ENCODE measurements around the gene RNF14. TPM values are rescaled to one million over a fixed set of nuclear protein-coding genes. Genes with fewer than 3 reads are reported as not detected.
A peak's percentile ranks its signal among the peaks of the same experiment; 100 is the strongest.

RNF14 gene
- total and polyA plus RNA-seq, 9 of the 15 experiments (the other 6 are each of a cell fraction or from before 2014, with no cell fraction given): 36.3 to 140 (median 75.1) TPM

DNA sequence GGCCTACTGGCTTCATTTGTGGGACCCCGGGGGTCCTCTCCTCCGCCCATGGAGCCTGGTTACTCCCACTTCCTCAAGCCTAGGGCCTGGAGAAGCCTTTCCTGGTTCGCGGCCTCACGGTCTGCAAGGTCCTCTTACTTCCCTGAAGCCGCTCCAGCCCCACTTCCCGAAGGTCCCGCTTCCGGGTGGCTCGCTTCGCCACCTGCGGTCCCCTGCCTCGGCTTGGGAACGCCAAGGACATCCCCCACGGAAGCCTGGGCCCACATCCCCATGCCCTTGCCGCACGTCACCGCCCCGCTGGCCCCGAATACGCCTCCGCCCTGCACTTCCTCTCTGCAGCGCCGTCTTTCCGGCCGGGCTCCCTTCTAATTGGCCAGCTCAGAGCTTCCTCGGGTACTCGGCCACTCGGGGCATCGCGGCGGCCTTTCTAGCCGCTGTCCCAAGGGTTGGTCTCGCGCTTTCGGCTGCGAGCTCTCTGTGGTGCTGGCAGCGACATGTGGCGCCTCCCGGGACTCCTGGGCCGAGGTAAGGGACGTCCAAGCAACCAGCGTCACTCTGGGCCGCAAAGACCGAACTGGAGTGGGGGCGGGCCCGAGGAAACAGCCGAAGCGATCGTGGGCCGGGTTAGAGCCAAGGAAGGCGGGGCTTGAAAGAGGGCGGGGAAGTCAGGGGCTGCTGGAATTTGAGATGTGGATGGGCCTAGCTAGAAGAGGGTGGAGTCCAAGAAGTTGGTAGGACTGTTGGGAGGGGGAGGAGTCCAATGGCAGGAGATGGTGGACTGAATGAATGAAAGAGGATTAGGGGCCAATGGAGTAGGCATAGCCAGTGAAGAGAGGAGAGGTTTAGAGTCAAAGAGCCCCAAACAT is 45.2 kb upstream of the RNF14 start, which contains the start of gene DELE1 (continued):
- TF ChIP-seq ZNF274 (IDR thresholded peaks at IDR 0.05; ENCODE audit: borderline replicate concordance, low read depth, low read length): no peak
- TF ChIP-seq LEF1 (IDR thresholded peaks at IDR 0.05): no peak
- no peak for TF ChIP-seq FOXM1 (IDR thresholded peaks at IDR 0.05; ENCODE audit: low read depth)
- no peak for TF ChIP-seq FOXM1 (CRISPR knock-in tag; IDR thresholded peaks at IDR 0.05; ENCODE audit: low read depth)
- TF ChIP-seq ZNF217 (CRISPR knock-in tag; IDR thresholded peaks at IDR 0.05): no peak
- TF ChIP-seq MEIS2 (IDR thresholded peaks at IDR 0.05; ENCODE audit: partially characterized antibody): no peak
- TF ChIP-seq NR1H2 (CRISPR knock-in tag; IDR thresholded peaks at IDR 0.05): peak; percentile 86
- no peak for TF ChIP-seq CBFA2T3 (IDR thresholded peaks at IDR 0.05)
- no peak for TF ChIP-seq MCM7 (IDR thresholded peaks at IDR 0.05)
- TF ChIP-seq SMAD2 (IDR thresholded peaks at IDR 0.05; ENCODE audit: low read depth, low read length): no peak
- TF ChIP-seq, protein P1, sequence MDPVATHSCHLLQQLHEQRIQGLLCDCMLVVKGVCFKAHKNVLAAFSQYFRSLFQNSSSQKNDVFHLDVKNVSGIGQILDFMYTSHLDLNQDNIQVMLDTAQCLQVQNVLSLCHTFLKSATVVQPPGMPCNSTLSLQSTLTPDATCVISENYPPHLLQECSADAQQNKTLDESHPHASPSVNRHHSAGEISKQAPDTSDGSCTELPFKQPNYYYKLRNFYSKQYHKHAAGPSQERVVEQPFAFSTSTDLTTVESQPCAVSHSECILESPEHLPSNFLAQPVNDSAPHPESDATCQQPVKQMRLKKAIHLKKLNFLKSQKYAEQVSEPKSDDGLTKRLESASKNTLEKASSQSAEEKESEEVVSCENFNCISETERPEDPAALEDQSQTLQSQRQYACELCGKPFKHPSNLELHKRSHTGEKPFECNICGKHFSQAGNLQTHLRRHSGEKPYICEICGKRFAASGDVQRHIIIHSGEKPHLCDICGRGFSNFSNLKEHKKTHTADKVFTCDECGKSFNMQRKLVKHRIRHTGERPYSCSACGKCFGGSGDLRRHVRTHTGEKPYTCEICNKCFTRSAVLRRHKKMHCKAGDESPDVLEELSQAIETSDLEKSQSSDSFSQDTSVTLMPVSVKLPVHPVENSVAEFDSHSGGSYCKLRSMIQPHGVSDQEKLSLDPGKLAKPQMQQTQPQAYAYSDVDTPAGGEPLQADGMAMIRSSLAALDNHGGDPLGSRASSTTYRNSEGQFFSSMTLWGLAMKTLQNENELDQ (CRISPR knock-in tag; IDR thresholded peaks at IDR 0.05; ENCODE audit: borderline replicate concordance): no peak
- TF ChIP-seq ZNF282 (CRISPR knock-in tag; IDR thresholded peaks at IDR 0.05): no peak
- no peak for TF ChIP-seq ZNF695 (CRISPR knock-in tag; IDR thresholded peaks at IDR 0.05)
- TF ChIP-seq DMBX1 (CRISPR knock-in tag; IDR thresholded peaks at IDR 0.05; ENCODE audit: borderline replicate concordance): no peak
- no peak for TF ChIP-seq NCOA6 (IDR thresholded peaks at IDR 0.05)
- no peak for TF ChIP-seq JUNB (CRISPR knock-in tag; conservative IDR thresholded peaks at IDR 0.05)
- no peak for TF ChIP-seq ZSCAN32 (CRISPR knock-in tag; IDR thresholded peaks at IDR 0.05)
- no peak for TF ChIP-seq IRF2 (CRISPR knock-in tag; IDR thresholded peaks at IDR 0.05)
- TF ChIP-seq, protein P2, sequence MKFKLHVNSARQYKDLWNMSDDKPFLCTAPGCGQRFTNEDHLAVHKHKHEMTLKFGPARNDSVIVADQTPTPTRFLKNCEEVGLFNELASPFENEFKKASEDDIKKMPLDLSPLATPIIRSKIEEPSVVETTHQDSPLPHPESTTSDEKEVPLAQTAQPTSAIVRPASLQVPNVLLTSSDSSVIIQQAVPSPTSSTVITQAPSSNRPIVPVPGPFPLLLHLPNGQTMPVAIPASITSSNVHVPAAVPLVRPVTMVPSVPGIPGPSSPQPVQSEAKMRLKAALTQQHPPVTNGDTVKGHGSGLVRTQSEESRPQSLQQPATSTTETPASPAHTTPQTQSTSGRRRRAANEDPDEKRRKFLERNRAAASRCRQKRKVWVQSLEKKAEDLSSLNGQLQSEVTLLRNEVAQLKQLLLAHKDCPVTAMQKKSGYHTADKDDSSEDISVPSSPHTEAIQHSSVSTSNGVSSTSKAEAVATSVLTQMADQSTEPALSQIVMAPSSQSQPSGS (CRISPR knock-in tag; IDR thresholded peaks at IDR 0.05): 0 out of 2 replicates have a peak, but pooled peaks have one; percentile 27
- no peak for TF ChIP-seq MEF2A (IDR thresholded peaks at IDR 0.05; ENCODE audit: control insufficient read depth, low read depth, low read length)
- TF ChIP-seq MCM2 (IDR thresholded peaks at IDR 0.05; ENCODE audit: low read depth): no peak
- TF ChIP-seq ZNF140 (CRISPR knock-in tag; IDR thresholded peaks at IDR 0.05): no peak
- no peak for TF ChIP-seq BACH1 (tag; IDR thresholded peaks at IDR 0.05)
- TF ChIP-seq ATF6 (CRISPR knock-in tag; IDR thresholded peaks at IDR 0.05): 0 out of 2 replicates have a peak, but pooled peaks have one; percentile 55
- TF ChIP-seq NR2C2 (CRISPR knock-in tag; IDR thresholded peaks at IDR 0.05): no peak; the same call in 1 of the 2 replicates
- peak; percentile 85 for TF ChIP-seq NR2C2 (tag; IDR thresholded peaks at IDR 0.05)

Data from K562 (cell line).